ENCODE measurements around the gene MAPRE3.

Gene MAPRE3

GRCh38 chr2:27051902-27052645 lies 81.6 kb downstream of the MAPRE3 start:
- no peak for DNase-seq (ENCODE audit: low read depth)
- no peak for TF ChIP-seq CTCF (IDR thresholded peaks at IDR 0.05; ENCODE audit: control insufficient read depth, extremely low read depth, insufficient read depth)
- peak overlapping the region; percentile 92 for H3K4me3 ChIP-seq (ENCODE audit: low read depth, low read length)

- no peak for DNase-seq (ENCODE audit: low read depth)
- no peak overlapping the region for H3K4me3 ChIP-seq (ENCODE audit: low read depth, low read length)
- TF ChIP-seq CTCF (IDR thresholded peaks at IDR 0.05; ENCODE audit: control insufficient read depth, extremely low read depth, insufficient read depth): no peak
Observed at GRCh38 chr2:27053321-27053720, 82.9 kb downstream of the MAPRE3 start.

GRCh38 chr2:27053776-27054175 lies 83.3 kb downstream of the MAPRE3 start:
- DNase-seq (ENCODE audit: low read depth): no peak
- TF ChIP-seq CTCF (IDR thresholded peaks at IDR 0.05; ENCODE audit: control insufficient read depth, extremely low read depth, insufficient read depth): no peak
- no peak overlapping the region for H3K4me3 ChIP-seq (ENCODE audit: low read depth, low read length)

GRCh38 chr2:27054721-27055120 lies 84.3 kb downstream of the MAPRE3 start:
- TF ChIP-seq CTCF (IDR thresholded peaks at IDR 0.05; ENCODE audit: control insufficient read depth, extremely low read depth, insufficient read depth): no peak
- H3K4me3 ChIP-seq (ENCODE audit: low read depth, low read length): no peak overlapping the region
- DNase-seq (ENCODE audit: low read depth): no peak

- no peak overlapping the region for H3K4me3 ChIP-seq (ENCODE audit: low read depth, low read length)
- no peak for TF ChIP-seq CTCF (IDR thresholded peaks at IDR 0.05; ENCODE audit: control insufficient read depth, extremely low read depth, insufficient read depth)
- no peak for DNase-seq (ENCODE audit: low read depth)
Observed at GRCh38 chr2:27057184-27057583, 86.7 kb downstream of the MAPRE3 start.

- DNase-seq (ENCODE audit: low read depth): no peak
- no peak for TF ChIP-seq CTCF (IDR thresholded peaks at IDR 0.05; ENCODE audit: control insufficient read depth, extremely low read depth, insufficient read depth)
- no peak overlapping the region for H3K4me3 ChIP-seq (ENCODE audit: low read depth, low read length)
Observed at GRCh38 chr2:27058210-27058609, 87.8 kb downstream of the MAPRE3 start.

Data from LNCaP clone FGC (cell line).